Cerebellar nuclear complex (tissue), 1 donor: Measurements from ENCODE around the gene MTCH1.

Source experiments
- DNase-seq, 2 experiments: peaks; one replicate each; lab custom pipeline; 2025; lab: John Stamatoyannopoulos, UW

The MTCH1 gene, protein sequence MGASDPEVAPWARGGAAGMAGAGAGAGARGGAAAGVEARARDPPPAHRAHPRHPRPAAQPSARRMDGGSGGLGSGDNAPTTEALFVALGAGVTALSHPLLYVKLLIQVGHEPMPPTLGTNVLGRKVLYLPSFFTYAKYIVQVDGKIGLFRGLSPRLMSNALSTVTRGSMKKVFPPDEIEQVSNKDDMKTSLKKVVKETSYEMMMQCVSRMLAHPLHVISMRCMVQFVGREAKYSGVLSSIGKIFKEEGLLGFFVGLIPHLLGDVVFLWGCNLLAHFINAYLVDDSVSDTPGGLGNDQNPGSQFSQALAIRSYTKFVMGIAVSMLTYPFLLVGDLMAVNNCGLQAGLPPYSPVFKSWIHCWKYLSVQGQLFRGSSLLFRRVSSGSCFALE

DNA sequence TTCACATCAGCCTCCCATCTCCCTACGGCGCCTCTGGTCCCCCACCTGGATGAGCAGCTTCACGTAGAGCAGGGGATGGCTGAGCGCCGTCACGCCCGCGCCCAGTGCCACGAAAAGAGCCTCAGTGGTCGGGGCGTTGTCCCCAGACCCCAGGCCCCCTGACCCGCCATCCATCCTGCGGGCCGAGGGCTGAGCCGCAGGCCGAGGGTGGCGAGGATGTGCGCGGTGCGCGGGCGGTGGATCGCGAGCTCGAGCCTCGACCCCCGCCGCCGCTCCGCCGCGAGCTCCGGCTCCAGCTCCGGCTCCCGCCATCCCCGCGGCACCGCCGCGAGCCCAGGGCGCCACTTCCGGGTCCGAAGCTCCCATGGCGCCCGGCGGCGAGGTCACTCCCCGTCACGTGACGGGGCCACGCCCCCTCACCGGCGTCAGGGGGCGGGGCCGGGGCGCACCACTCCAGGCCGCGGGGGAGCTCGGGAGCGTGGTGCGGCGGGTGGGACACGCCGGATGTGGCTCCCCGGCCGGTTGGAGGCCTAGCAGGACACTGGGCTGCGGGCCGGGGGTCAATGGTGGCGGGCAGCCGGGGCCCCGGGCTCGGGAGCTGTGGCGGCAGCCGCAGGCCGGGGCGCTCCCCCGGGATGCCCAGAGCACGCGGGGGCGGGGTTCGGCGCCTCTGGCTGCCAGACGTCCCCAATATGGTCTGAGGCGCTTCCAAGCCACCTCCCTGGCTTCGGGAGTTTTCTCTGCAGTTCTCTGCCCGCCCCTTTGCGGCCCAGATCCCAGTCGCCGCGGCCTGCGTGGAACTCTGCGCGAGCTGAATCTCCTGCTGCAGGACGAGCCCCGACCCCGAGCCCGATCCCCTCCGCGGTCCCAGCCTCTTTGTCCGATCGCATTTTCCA, at the start of gene MTCH1:
Gene MTCH1, minus strand, starts transcription at position 389 of the 896 bp plus-strand sequence. Its CDS starts 23 bp downstream, at position 366.
- peak; percentile 35 to 65 for DNase-seq

DNA sequence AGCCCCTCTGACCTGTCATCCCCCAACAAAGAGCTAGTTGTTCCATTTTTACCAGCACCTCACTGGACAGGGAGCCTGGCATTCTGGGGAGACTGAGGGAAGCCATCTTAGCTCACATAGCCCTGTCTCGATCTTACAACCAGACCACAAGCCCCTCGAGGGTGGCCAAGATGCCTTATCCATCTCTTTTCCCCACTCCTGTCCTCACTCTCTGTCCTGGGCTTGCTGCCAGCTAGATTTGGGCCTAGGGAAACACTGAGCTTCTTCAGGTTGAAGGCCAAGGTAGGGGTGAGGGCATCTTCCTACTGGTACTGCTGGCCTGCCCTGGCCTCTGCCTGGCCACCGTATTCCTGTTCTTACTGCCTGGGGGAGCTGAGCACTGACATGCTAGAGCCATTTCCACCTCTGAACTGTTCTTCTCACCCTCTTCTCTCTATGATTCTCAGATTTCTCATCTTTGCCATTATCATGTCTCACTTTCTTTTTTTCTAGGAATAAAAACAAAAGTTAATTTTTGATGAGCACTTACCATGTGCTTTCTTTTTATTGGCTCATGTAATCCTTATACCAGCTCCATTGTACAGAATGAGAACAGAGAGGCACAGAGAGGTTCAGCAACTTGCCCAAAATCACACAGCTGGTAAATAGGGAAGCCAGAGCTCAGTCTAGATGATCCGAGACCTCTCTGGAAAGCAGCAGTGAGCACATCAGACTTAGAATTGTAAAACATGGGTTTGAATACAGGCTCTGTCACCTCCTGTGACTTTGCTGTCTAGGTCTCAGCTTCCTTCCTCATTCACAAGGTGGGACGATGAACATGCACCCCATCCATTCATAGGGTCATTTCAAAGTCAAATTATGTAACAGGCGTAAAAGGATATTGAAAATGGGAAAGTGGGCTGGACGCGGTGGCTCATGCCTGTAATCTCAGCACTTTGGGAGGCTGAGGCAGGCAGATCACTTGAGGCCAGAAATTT, 48.1 kb upstream of the MTCH1 start:
- DNase-seq, result no peak

DNA sequence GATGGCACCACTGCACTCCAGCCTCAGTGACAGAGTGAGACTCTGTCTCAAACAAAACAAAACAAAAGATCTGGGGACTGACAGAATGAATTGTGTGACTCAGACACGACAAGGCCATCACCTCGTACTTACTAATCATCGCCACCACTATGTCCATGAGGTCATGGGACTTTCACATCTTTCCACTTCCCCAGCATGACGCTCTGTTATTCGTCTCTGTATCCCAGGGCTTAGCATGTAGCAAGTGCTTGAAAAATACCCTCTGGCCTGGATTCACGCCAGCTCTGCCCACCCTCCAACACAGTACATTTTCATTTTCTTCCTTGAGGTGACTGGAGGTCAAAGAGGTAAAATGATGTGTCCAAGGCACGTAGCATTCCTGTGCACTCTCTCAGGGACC, 47.3 kb upstream of the MTCH1 start:
- no peak for DNase-seq

DNA sequence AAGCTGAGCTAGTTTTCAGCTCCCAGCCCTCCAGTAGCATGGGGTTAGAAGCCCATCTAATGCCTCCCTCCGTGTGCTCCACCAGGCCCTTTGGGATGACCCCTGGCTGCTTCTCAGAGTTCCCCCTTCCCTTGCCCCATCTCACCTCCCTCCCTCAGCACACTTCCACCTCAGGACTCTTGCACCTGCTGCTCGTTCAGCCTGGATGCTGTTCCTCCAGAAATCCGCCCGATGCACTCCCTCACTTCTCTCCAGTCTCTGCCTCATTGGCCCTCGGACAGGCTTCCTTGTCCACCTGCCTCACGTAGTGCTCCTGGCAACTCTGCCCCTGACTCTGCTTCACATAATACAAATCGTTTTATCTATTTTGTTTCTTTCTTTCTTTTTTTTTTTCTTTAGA, 46.2 kb upstream of the MTCH1 start:
- no peak for DNase-seq

DNA sequence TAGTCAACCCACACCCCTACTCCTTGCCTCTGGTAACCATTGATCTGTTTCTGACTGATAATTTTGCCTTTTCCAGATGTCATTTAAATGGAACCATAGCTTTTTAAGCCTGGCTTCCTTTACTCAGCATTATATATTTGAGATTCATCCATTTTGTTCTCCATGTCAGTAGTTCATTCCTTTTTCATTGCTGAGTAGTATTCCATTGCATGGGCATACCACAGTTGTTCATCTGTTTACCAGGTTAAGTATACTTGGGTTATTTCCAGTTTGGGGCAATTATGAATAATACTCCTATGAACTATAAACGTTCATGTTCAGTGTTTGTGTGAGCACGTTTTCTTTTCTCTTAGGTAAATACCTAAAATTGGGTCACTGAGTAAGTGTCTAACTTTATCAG, 44.6 kb upstream of the MTCH1 start:
- DNase-seq, result no peak

DNA sequence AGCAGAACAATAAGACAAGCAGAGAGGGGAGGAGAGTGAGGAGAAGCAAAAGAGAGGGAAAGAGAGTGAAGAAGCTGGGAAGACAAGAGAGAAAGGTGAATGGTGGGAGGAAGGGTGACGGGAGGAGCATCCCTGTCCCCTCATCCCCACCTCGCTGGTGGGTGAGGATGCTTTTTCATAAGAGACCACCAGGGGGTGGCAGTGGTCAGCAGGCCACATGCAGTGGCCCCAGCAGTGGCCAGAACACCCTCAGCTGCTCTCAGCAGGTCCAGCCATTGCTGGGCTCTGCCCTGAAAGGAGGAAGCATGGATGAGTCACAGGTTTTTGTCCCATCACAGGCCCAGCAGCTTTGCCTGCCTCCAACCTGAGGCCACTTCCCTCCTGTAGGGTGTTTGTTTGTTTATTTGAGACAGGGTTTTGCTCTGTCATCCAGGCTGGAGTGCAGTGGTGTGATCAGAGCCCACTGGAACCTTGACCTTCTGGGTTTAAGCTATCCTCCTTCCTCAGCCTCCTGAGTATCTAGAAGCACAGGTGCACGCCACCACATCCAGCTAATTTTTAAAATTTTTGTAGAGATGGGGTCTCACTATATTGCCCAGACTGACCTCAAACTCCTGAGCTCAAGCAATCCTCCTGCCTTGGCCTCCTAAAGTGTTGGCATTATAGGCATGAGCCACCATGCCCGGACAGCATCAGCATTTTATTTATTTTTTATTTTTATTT, 43.4 kb upstream of the MTCH1 start:
- no peak for DNase-seq

DNA sequence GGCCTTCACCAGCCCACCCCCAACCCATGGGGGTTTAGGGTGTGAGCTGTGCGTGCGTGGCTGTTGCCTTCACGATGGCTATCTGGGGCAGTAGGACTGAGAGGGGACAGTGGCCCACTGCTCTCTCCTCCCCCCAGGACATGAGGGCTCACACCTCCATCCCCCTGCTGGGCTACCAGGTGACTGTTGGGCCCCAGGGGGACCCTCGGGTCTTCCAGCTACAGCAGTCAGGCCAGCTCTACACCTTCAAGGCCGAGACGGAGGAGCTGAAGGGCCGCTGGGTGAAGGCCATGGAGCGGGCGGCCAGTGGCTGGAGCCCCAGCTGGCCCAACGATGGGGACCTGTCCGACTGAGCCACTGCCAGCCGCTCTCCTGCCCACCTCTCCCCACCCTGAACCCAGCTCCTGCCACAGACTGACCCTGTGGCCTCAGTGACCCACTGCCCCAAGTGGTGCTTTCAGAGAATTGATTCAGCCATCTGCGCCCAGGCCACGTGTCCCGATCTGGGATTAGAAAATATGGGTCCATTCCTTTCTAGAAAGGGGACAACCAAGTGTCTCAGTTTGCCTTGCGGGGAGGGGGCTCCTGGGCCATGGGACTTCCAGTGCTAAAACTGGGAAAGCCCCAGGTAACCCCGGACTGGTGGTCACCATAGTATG, 41.9 kb upstream of the MTCH1 start:
- no peak for DNase-seq

DNA sequence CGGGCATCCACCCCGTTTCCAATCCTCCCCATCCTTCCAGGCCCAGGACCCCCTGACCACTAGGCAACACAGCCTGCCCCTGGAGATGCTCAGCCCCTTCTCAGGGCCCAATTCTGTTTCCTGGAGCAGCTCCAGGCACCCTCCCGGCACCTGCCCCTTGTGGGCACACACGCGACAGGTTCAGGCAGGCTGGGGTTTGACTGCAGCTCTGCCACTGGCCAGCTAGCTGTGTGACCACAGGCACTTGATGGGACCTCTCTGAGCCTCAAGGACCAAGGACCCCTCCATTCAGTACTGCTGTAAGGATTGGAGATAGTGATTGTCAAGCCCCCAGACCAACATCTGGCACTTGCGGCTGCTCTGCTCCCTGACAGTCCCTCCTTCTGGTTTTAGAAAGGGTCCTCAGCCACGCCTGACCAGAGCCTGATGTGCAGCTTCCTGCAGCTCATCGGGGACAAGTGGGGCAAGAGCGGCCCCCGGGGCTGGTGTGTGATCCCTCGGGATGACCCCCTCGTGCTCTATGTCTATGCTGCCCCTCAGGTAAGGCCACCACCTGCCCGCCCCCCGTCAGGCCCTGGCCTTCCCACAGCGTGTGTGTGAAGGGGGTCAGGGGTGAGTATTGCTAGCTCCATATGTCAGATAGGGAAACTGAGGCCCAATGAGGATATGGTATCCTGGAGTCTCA, 41.2 kb upstream of the MTCH1 start:
- no peak for DNase-seq

DNA sequence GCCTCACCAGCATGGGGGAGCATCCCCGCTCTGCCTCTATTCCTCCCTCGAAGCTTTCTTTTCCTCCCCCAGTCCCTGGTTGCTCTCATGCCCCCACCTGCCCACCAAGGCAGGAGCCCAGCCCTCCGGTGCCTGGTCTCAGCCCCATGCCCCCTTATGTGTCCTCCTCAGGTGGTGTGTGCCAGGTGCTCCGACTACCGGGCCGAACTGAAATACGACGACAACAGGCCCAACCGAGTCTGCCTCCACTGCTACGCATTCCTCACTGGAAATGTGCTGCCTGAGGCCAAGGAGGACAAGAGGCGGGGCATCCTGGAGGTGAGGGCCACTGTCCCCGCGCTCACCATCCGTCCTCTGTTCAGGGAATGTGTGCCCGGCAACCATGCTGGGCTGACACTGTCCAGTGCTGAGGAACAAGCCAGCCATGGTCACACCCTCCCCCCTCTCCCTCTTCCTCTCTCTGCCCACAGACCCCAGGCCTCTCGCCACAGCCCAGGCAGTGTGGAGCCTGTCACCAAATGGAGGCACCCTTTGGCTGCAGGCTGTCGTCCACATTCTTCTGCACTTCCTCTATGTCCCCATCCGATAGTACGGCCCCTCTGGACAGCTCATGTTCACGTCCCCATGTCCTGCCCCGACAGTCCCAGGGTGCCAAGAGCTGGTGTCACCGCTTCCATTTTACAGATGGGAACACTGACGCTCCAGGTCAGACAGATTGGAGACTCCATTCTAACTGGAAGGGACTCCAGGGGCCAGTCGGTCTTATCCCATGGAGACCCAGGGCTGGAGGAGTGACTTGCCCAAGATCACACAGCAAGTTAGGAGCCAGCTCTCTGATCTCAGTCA, 39.8 kb upstream of the MTCH1 start:
- no peak for DNase-seq

DNA sequence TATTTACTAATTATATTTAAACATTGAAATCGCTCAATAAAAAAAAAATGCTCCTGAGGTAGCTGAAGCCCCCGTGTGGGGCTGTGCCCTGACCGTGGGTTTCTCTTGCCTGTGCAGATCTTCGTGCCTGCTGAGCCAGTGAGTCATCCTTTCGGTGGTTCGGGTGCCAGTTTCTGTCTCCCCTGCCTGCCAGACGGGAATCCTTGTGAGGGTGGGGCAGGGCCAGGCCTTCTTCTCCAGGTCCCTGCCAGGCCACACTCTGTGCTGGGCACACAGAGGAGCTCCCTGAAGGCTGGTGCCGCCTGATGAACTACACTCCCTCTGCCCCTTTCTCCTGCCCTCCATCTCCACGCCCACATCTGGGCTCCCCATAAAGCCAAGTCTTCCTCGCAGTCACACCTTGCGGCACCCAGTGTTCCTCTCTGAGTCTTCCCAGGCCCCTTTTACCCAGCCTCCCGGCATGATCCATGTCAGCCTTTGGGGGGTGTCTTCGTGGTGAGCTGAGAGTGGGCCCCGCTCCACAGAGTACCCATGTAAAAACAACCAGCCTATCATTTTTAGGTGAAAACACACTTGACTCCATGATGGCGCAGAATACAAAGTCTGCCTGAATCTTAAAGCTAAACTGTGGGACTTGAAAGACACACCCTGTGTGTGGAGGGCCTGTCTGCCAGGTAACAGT, 38.8 kb upstream of the MTCH1 start:
- DNase-seq, result no peak

DNA sequence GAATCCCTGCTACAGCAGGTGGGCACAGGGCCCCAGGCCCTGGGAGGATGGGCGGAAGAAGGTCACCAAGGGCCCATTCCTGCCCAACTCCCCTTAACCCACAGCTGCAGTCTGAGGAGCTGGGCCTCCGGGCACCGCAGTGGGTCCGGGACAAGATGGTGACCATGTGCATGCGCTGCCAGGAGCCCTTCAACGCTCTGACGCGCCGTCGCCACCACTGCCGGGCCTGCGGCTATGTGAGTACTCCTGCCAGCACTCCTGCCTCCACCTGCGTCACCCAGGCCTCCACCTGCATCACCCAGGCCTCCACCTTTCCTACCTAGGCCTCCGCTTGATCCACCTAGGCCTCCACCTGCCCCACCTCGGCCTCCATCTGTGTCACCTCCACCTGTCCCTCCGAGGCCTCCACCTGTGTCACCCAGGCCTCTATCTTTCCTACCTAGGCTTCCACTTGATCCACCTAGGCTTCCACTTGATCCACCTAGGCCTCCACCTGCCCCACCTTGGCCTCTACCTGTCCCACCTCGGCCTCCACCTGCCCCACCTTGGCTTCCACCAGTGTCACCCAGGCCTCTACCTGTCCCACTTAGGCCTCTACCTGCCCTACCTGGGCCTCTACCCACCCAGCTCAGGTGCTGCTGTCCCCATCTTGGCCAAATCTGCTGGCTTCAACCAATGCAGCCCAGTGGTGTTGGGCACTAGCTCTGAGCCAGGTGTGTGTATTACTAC, 36.3 kb upstream of the MTCH1 start:
- no peak for DNase-seq

DNA sequence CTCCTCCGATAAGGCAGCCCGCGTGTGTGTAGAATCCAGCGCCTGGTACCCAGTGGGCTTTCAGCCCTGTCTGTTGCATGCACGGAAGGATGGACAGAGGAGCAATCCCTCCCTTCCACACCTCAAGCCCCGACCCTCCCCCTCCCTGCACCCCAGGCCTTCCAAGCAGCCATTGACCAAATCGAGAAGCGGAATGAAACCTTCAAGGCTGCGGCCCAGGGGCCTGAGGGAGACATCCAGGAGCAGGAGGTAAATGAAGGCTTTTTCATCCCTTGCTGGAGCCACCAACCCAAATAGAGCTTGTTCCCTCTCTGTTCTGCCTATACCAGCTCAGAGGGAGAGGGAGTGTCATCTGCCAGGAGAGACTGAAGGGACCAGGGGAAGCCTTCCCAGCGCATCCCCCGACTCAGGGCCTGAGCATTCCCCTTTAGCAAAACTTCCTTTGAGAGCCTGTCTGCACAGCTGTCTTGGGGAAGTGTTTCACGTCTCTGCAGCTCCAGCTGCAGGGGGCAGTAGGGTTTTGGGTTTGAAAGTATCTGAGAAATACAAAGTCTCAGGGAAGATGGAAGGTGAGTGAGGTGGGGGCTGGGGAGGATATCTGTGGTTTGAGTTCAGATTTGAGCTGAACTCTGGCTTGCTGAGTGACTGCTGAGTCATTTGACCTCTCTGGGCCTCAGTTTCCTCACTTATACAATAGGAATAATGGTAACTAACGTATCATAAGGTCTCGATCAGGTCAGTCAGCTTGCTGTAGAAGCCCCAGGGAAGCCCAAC, 35.5 kb upstream of the MTCH1 start:
- no peak for DNase-seq

DNA sequence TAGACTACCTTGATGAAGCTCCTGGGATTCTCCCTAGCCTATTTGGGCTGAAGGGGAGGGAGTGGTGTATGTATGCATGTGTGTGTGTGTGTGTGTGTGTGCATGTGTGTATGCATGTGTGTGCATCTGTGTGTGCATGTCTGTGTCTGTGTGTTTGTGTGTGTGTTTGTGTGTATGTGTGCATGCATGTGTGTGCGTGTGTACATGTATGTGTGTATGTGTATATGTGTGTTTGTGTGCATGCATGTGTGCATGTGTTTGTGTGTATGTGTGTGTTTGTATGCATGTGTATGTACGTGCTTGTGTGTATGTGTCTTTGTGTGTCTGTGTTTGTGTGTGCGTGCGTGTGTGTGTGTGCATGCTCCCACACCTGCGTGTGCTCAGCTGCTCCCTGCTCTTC, 34.8 kb upstream of the MTCH1 start:
- DNase-seq, result no peak

DNA sequence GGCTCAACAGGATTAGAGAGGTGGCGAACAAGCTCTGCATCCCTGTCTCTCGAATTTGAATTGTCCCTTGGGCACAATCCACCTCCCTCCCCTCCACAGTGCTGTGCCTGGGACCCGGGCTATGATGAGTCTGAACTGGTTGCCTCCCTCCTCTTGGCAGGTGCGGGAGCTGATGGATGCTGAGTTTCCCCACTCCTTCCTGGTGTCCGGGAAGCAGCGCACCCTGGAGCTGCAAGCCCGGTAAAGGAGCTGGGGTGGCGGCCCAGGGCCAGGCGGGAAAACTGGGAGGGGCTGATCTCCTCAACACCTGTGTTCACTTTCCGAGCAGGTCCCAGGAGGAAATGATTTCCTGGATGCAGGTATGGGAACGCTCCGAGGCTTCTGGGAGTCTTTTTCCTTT, 34.4 kb upstream of the MTCH1 start:
- DNase-seq, result no peak

DNA sequence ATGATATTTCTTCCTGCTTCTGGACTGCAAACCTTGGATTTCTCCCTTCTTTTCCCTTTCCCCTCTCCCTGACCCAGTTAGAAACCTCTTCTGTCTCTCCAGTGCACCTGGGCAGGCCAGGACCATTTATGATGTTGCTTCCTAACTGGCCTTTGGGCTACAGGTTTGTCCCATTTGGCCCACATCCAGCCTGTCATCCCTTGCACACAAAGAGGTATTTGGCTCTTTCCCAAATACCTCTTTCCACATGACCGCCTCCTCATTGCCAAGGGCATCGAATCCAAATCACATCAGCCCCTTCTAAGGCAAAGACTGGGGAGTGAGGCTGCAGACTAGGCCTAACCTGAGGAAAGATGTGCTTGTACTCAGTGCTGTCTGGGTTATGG, 33.1 kb upstream of the MTCH1 start:
- DNase-seq, result peak in 1 of 2 experiments; percentile 21

DNA sequence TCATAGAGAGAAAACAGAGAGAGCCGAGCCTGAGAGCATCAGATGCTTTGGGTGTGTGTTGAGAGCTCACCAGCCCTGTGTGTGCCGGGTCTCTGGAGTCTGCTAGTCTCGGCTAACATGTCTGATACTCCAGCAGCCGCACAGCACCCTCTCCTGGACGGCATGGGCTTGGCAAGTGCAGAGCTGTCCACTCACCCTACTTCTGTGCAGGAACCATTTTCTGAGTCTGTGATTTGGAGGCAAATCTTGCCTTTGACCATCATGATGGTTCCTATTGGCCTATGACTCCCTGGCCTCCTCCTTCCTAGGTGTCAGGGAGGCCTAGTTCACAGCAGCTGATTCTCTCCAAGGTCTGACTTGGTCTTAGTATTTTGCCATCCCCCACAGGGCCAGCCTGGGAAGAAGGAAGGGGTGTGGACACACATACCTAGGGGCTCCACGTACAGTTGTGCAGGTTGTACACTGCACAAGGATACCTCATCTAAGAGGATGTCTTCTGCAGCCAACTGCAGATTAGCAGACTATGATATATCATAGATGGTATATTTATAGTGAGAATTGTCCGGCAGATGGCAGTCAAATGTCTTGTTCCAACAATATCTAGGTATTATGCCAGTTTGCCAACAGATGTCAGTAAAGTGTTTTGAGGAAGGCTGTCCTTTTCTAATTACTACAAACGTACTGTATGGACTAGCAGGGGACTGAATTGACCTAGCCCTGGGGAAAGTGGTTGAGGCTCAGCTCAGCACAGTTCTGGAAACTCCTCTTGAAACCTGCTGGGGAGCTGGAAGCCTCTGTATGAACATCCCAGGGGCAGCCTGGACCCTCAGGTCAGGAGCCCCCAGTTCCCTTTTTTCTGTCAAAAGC, 32.4 kb upstream of the MTCH1 start:
- DNase-seq, result peak; percentile 26 to 65
